HG03039 (cell line): ENCODE measurements around the gene MAN1C1.

Source experiments
- ATAC-seq: cut with Tn5 transposase; IDR thresholded peaks from one replicate; pipeline ENCODE4 v1.9.1; 2021; ENCODE audit warnings: mild to moderate bottlenecking, moderate library complexity; ENCODE audit not compliant: unreplicated experiment

The MAN1C1 gene

DNA sequence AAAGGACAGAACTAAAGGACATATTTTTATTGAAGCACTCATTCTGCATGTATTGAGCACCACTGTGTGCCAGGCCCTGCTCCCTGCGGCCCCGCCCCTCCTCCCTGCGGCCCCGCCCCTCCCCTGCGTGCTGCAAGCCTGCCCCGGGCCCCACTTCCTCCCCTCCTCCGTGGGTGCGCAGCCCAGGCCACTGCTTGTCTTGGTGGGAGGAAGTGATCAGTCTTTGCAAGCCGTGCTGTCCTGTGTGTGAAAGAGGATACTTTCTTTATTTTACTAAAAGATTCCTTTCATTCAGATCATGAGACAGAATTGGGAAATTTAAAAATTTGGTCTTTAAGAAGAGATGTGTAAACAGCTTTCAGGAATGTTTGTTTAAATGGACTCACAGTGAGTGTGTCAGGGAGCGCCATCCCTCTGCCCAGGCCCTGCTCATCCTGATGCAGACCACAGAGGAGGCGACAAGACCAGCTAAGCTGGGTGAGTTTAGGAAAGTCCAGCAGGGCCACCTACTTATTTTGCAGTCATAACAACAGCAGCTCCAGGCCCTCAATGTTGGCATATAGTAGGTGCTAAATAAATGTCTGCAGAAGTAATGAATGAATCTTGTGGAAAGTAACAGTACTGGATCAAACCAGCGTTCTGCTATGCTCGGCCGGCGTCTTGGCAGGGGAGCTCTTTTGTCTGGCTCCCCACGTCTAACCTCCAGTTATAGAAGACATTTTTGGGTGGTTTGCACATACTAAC, 95.1 kb downstream of the MAN1C1 start:
- no peak for ATAC-seq

DNA sequence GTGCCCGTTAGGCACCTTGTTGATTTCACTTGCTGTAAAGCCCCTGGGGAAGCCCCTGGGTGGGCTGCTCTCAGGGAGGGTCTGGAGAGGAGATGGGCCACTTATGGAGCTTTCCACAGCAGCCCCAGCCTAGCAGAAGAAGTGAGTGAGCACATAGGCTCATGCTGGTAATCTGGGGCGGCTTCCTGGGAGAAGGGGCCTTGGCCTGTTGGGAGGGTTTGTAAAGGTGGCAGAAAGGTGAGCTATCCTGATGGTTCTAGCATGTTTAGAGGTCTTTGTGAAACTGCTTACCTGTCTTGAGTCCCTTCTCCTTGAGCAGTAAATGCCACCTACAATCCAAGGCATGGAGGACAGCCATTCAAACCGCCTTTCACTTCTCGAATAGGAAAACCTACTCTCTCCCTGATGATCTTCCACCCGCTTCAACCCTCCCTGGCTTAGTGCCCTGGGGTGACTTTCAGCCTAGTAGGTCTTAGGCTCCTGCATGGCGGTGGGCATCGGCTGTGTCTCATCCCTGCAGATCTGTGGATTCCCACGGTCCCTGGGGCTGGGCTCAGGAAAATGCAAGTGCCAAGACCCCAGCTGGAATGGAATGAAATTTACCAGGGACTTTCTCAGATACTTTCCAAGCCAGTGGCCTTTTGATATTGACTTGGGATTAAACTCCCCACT, 95.8 kb downstream of the MAN1C1 start:
- no peak for ATAC-seq

DNA sequence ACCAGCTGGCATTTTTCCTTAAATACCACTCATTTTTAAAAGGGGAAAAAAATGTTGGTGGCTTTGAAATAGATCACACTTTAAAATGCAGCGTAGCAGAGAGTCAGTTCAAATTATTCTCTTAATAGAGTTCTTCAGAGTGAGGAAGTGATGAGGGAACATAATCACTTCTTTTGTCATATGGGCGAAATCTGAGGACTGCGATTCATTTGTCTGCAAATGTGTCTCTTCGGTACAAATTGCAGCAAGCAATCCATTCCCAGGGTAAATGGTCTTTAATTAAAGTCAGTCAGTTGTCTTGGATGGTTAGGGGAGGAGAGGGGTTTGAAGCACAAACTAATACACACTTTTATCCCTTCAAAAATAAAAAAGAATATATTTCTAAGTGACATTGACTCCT, 97.4 kb downstream of the MAN1C1 start:
- ATAC-seq: no peak

DNA sequence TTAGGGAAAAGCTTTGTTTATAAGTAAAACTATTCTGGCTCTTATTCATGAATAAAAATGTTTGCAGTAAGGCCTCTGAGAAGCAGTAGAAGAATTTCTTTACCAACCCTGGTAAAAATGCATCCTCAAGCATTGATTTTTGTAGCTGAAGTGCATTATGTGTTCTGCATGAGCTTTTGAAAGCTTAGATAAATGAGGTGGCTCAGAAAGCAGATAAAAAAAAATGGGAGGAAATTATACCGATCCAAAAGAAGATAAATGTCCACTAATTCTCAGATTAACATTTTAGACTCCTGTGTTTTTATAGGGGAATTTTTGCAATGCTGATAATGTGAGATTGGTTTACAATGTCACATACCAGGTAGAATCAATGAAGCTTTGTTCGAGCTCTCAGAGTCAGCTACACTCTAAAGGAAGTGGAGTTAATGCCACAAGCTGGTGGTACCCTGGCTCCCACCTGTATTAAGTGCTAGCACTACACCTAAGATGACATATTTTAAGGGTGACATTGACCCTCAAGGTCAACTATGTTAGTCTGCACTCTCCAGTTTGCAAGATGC, 97.9 kb downstream of the MAN1C1 start:
- no peak for ATAC-seq

DNA sequence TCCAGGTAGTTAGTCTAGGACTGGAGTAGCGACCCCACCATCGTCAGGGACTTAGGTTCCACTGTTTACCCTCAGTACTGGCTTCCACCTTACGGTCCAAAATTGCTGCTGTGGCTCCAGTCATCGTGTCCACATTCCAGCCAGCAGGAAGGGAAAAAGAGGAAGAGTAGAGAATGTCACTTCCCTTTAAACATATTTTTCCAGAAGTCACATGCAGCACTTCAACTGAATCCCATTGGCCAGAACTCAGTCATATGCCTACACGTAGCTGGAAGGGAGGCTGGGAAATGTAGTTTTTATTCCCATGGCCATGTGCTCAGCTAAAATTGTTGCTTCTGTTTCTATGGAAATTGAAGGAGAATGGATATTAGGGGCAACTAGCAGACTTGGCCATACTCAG, 99.3 kb downstream of the MAN1C1 start:
- no peak for ATAC-seq

DNA sequence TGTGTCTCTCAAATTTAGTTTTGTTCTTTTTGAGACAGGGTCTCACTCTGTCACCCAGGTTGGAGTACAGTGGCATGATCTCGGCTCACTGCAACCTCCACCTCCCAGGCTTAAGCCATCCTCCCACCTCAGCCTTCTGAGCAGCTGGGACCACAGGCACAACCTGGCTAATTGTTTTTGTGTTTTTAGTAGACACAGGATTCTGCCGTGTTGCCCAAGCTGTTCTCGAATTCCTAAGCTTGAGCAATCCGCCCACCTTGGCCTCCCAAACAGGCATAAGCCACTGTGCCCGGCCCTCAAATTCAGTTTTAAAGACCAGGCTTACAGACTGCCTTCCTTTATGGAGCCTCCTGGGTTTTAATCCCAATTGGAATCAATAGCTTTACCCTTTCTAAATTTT, 99.7 kb downstream of the MAN1C1 start:
- no peak for ATAC-seq

DNA sequence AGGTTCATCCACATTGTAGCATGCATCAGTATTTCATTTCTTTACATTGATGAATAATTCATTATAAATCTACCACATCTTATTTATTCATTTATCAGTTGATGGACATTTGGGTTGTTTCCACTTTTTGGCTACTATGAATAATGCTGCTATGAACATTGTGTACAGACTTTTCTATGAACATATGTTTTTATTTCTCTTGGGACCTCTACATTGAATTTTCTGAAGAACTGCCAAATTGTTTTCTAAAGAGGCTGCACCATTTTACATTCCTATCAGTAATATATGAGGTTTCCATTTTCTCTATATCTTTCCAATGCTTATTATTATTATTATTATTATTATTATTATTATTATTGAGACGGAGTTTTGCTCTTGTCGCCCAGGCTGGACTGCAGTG, 102.1 kb downstream of the MAN1C1 start:
- ATAC-seq: no peak

DNA sequence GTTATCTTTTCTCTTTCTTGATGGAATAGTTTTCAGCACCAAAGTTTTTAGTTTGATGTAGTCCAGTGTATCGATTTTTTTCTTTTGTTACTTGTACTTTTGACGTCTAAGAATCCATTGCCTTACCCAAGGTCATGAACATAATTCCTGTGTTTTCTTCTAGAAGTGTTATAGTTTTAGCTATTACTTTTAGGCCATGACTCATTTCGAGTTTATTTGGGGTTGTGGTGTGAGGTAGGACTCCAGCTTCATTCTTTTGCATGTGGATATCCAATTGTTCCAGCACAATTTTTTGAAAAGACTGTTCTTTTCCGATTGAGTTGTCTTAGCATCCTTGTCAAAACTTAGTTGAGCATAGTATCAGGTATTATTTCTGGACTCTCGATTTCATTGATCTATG, 104.0 kb downstream of the MAN1C1 start:
- ATAC-seq: no peak

DNA sequence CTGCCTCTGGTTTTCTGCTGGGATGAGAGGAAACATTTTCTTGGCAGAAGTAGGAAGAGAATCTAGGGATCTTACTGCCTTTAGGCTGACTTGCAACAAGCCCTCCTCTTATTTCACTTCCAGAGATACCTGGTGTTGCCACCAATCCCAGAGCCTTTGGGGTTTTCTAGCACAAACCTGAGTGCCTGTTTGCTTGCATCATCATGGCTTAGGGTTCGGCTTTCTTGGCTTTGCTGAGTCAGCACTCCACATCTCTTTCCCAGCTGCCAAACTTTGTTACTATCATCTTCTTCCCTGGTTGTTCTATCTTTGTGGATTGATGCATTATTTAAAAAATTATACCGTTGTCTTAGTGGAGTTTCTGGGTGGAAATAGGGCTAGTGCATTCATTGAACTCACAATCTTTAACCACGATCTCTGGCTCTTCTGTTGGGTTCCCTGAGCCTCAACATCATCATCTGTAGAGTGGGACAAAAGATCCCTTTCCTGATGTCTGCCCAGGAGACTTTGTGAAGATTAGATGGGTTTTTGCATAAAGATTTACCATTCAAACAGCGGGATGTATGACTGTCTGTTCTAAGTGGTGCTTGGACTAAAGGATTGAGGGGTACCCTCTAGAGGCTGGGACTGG, 106.8 kb downstream of the MAN1C1 start:
- ATAC-seq: no peak

DNA sequence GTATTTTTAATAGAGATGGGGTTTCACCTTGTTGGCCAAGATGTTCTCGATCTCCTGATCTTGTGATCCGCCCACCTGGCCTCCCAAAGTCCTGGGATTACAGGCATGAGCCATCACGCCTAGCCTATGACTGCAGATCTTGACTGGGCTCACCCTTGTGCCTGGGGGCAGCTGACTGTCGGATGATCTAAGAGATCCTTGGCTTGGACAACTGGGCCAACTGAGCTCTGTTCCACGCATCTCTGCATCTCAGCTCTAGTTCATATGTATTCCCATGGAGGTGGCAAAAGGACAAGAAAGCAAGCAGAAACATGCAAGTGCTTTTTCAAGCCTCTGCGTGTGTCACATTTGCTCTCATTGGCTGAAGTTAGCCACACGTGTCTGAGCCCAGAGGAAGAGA, 107.6 kb downstream of the MAN1C1 start:
- ATAC-seq: no peak

DNA sequence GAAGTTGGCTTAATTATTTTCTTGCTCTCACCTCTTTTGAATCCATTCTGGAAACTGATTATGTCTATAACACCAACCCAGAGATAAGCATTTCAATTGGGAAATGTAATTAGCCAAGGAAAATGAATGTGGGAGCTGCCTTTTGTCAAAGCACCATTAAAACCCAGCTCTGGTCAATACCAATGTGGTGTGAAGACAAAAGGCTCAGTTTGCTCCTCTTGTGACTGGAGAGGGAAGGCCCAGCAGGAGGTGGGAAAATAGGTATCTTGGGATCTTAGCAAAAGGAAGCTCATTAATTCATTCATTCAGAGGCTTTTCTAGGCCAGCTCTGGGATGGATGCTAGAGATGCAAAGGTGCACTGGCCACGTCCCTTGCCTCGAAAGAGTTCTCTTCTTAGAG, 108.4 kb downstream of the MAN1C1 start:
- no peak for ATAC-seq

DNA sequence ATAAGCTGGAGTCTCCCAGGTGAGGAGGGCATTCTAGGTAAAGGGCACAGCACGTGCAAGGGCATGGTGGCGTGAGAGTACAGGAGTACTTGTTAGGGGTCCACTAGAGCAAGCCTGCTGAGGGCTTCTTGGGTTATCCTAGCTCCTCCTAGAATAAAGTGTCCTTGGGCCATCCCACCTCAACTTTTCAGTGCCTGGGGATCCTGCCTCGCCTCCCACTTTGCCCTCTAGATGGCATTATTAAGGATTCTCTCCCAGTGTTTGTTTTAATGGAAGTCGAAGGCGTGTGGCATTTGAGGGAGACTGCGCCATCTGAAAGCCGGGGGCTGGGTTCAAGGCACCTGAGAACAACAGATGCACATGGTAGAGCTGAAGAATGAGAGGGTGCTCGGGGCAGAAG, 108.9 kb downstream of the MAN1C1 start:
- no peak for ATAC-seq

DNA sequence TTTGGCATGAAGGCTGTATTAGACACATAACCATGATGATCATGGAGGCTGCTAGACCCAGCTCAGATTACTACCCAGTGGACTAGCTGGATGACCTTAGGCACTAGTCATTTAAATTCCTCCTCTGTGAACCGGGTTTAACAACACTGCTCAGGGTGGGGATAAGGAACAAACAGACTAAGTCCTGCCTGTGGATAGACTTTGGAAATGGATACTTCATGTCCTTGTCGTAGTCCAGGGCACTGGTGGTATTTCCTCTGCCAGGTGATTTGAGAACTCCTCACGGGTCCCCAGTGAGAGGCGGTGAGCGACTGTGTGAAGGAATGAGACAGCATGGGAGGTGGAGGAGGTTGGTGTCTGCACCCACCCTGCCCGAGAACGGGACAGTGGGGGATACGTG, 110.5 kb downstream of the MAN1C1 start:
- no peak for ATAC-seq

DNA sequence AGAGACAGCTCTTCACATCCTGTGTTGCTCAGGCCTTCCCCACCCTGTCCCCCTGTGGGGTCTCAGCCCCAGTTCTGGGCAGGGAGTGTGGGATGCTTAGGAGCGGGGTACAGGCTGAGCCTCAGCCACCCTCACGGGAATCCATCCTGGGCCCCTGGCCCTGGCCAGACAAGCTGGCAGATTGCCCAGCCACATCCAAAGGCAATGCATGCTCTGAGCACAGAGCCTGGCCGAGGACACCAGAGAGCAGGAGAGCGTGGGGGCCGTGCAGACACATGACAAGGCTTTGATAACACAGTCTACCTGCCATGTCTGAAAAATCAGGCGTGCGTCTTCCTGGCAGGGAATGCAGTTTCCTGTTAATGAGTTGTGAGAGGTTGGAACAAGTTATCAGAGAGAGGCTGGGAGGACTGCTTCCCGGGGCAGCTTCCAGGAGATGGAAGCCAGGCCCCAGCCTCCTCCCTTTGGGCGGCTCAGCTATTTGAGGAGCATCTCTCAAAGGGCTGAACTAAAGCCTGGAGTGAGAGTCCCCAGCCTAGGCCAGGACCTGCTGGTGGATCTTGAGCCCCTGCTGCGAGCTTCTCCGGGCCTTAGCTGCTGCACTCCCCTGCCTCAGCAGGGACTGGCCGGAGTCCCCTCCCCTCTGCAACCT, 111.2 kb downstream of the MAN1C1 start:
- ATAC-seq: no peak

DNA sequence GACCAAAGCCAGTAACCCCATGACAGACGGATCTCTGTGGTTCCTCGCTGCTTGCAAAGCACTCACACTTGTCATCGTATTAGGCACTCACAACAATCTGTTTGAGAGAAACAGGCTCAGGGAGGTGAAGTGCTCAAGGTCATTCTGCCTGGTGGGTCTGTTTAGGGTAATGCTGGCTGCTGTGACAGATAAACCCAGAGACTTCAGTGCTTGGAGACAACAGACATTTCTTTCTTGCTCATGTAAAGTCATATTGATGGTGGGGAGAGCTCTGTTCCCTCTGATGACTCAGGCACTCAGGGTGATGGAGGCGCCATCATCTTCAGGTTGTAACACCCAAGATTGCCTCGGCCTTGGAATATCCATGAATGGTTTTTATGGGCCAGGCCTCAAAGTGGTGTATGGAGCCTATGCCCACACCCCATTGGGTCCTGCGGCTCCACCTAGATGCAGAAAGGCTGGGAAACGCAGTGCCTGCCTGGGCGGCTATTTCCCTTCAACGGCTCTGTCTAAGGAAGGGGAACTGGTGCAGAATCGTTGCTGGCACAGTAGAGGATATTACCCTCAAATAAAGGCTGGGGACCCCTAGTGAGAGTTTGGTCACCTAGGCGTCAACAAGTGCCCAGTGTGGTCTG, 111.8 kb downstream of the MAN1C1 start:
- ATAC-seq: no peak

DNA sequence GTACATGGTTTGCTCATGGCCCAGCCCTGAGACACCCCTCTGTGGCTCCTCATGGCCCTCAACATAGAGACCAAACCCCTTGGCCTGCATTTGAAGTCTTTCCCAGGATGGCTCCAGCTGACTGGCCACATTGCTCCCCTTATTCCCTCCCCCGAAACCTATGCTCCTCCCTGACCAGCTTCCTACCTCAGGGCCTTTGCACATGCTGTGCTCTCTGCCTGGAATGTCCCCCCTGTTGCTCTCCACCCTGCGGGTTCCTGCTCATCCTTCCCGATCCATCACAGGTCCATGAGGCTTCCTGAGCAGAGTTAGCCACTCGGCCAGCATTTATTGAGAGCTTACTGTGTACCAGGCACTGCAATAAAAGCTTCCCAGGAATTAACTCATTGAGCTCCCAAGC, 112.5 kb downstream of the MAN1C1 start:
- ATAC-seq: no peak

DNA sequence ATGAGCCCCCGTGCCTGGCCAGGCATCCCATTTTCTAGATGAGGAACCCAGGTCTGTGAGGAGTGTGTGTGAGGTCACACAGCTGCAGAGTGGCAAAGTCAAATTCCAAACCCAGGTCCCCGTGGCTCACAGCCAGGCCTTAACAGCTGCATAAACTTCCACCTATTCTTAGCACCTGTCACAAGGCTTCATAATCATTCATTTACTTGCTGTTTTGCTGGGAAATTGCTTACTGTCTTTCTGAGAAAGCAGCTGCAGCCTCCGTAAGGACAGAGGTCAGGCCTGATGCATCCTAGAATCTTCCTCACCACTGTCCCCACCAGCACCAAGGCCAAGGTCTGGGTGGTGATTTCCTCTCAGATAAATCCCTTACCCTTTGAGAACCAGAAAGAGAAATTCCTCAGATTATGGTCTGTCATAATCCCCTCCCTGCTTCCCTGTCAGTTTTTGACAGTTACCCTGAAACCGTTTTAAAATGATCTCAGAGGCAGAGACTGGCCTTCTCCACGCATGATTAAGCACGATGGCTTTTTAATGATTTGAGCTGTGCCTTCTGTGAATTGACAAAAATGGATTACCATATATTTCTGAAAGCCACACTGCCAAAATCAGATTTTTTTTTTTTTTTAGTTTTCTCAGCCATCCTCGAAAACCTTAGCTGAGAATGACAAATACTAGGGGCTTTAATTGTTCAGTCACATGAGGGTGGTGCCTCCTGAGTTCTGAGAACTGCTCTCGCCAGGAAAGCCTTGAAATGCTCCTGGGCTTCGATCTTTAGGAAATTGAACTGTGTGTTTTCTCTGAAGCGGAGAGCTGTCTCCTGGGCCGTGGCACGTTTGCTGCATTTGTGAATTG, 113.4 kb downstream of the MAN1C1 start:
- no peak for ATAC-seq

DNA sequence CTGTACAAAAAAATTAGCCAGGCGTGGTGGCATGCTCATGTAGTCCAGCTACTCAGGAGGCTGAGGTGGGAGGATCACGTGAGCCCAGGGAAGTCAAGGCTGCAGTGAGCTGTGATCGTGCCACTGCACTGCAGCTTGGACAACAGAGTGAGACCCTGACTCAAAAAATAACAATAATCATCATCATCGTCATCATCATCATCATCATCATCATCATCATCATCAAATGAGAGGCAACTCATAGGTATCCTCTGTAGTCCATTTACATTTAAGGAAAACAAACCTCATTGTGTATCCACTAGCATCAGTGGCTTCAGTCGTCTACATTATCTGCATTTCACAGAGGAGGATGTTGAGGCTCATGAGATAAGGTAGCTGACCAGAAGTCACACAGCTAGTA, 114.6 kb downstream of the MAN1C1 start:
- ATAC-seq: no peak

DNA sequence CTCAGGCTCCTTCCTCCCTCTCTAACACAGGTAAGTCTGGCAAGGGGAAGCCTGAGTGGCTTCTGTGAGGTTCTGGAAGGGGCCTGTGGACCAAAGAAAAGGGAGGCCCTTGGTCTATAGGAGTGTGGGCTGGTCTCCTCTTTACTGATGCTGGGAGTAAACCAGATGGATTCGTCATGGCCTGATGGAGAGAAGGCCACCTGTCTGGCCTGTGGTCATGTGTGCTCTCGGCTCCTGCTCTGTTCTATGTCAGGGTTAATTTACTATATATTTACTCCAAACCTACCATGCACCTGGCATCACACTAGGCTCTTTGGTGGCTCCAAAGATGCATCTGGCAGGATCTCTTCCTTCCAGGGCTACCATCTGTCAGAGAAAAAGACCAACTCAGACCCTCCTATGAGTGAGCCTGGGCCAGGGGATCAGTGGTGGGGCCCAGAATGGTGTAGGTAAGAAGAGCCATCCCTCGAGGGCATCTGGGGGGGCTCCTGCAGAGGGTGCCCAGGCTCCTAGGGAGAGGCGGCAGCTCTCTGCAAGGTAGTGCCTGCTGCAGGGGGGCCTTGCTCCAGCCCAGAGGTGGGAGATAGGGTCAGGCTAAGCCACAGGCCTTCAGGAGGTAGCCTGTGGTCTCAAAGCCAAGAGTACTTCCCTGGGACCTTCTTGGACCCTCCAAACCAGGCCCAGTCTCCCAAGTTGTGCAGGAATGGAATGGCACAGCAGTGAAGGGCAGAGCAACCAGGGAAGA, 115.2 kb downstream of the MAN1C1 start:
- ATAC-seq: no peak
